ENCODE measurements around the gene IFITM2. TPM values are rescaled to one million over a fixed set of nuclear protein-coding genes. Genes with fewer than 3 reads are reported as not detected.

Gene IFITM2
- total and polyA plus RNA-seq, 2 of the 13 experiments (the other 11 are each of a cell fraction or from before 2014, with no cell fraction given) = 13.8 to 267 TPM

DNA sequence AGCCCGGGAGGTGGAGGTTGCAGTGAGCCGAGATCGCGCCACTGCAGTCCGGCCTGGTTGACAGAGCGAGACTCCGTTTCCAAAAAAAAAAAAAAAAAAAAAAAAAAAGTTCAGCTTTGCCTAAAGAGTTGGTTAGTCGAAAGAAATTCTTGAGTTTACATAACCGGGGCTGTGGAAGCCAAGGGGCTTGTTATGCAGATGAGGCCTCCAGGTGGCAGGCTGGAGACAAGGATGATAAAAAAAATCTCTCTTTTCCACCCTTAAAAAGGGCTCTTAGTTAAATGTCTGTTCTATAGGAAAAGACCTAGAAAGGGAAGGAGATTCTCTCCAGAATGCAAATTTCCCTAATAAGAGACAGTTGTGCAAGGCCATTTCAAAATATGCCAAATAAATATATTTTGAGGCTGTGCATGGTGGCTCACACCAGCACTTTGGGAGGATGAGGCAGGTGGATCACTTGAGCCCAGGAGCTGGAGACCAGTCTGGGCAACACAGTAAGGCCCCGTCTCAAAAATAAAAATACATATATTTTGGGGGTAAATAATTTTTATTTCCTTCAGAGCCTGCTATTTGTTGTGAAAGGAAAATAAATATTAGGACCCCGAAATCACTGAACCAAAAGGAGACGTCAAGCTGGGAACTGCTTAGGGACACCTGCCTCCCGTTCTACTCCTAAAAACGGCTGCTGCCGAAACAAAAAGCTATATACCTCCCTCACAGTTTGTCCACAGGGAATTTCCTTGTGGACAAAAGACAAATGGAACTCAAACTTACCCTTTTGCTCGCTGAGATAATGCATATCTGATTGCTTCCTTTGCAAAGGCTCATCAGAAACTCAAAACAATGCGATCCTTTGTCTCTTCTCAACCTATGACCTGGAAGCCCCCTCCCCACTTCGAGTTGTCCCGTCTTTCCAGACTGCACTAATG, 2.4 kb upstream of the IFITM2 start:
- CTCF ChIA-PET (ENCODE audit: low intra/inter-chr PET ratio, low total read pairs) = interaction anchor here (1.0 kb wide), 1 partner anchor 59 kb away, joined by 4 read pairs; no protein-coding TSS in a partner anchor
- peak; percentile 61 for DNase-seq (ENCODE audit: low spot score)
- Histone ChIP-seq H3K36me3 (replicated peaks in 1 of 2; ENCODE audit: control insufficient read depth in 1 of 2, insufficient read depth in 2 of 2, low read length in 2 of 2) (no peaks in the 10 kb centered on the region), H3K27ac (ENCODE audit: extremely low read length, insufficient read depth, low read length) (no peak overlapping the region), H3K9ac (ENCODE audit: insufficient read depth, low read depth, low read length) (peak overlapping the region; percentile 10; the same call in 1 of the 2 replicates), H2AFZ (ENCODE audit: low read length) (peak overlapping the region; percentile 71), H3K4me1 (ENCODE audit: insufficient read depth, low read length) (peaks cover 61% of the 10 kb centered on the region), H3K9me3 (ENCODE audit: low read length) (no peaks in the 10 kb centered on the region), H3K79me2 (ENCODE audit: insufficient read depth, low read length) (peaks cover 7% of the 10 kb centered on the region), H4K20me1 (ENCODE audit: insufficient read depth, low read length) (no peaks in the 10 kb centered on the region), H3K4me3 (replicated peaks in 1 of 3; ENCODE audit: insufficient read depth in 1 of 3, low read depth in 2 of 3, low read length in 3 of 3) (peak overlapping the region in 1 of 3 experiments; percentile 27; a peak in 2 of 6 replicates), H3K4me2 (ENCODE audit: low read depth, low read length) (peak overlapping the region; percentile 56), H3K27me3 (ENCODE audit: control insufficient read depth in 1 of 2, insufficient read depth in 2 of 2, low read length in 2 of 2) (peaks cover under 1 to 5% of the 10 kb centered on the region in 2 experiments; a peak in 3 of 5 replicates)
- intact Hi-C loops (cut with micrococcal nuclease; ENCODE audit: unreplicated experiment) = loop anchor here (5.0 kb wide), 1 partner anchor 52 kb away; no protein-coding TSS in a partner anchor
- in situ Hi-C loops (cut with HindIII; ENCODE audit: extremely low pct_ligation_motif_present, low pct_unique_long_range_greater_than_20kb) = loop anchor here (5.0 kb wide), 1 partner anchor 62 kb away; the partner anchor contains the start of gene B4GALNT4
- POLR2A ChIA-PET = interaction anchor here (0.9 to 2.9 kb wide), 9 partner anchors 9 to 145 kb away, joined by 3 to 21 read pairs (median 3); partner anchors contain the start of genes PTDSS2 and RIC8A
- BruUV-seq (replicated peaks) = no TSS peak
- WGBS (ENCODE audit: low lambda C conversion rate) = 18% methylated on average over 19 of the region's 19 CpGs
- FAIRE-seq = peak; percentile 32
- no peak for ATAC-seq
- TF ChIP-seq HDAC1 (CRISPR knock-in tag; IDR thresholded peaks at IDR 0.05) (0 out of 2 replicates have a peak, but pooled peaks have one; percentile 24), PRMT3 (CRISPR knock-in tag; IDR thresholded peaks at IDR 0.05; ENCODE audit: borderline replicate concordance, low read depth) (no peak), IKZF4 (CRISPR knock-in tag; IDR thresholded peaks at IDR 0.05; ENCODE audit: borderline replicate concordance, low read depth, not compliant biosample characterization) (no peak), PPARG (CRISPR knock-in tag; conservative IDR thresholded peaks at IDR 0.05) (0 out of 2 replicates have a peak, but pooled peaks have one; percentile 25), MED1 (CRISPR knock-in tag; IDR thresholded peaks at IDR 0.05) (0 out of 2 replicates have a peak, but pooled peaks have one; percentile 25), ZNF362 (CRISPR knock-in tag; IDR thresholded peaks at IDR 0.05; ENCODE audit: borderline replicate concordance) (peak; percentile 51; the same call in 1 of the 2 replicates), SMC3 (IDR thresholded peaks at IDR 0.05; ENCODE audit: low read length) (peak; percentile 85; the same call in 1 of the 2 replicates), USF2 (IDR thresholded peaks at IDR 0.05; ENCODE audit: low read depth, low read length) (no peak), USF2 (CRISPR knock-in tag; IDR thresholded peaks at IDR 0.05; ENCODE audit: borderline replicate concordance) (no peak)
- TF ChIP-seq, protein P1, sequence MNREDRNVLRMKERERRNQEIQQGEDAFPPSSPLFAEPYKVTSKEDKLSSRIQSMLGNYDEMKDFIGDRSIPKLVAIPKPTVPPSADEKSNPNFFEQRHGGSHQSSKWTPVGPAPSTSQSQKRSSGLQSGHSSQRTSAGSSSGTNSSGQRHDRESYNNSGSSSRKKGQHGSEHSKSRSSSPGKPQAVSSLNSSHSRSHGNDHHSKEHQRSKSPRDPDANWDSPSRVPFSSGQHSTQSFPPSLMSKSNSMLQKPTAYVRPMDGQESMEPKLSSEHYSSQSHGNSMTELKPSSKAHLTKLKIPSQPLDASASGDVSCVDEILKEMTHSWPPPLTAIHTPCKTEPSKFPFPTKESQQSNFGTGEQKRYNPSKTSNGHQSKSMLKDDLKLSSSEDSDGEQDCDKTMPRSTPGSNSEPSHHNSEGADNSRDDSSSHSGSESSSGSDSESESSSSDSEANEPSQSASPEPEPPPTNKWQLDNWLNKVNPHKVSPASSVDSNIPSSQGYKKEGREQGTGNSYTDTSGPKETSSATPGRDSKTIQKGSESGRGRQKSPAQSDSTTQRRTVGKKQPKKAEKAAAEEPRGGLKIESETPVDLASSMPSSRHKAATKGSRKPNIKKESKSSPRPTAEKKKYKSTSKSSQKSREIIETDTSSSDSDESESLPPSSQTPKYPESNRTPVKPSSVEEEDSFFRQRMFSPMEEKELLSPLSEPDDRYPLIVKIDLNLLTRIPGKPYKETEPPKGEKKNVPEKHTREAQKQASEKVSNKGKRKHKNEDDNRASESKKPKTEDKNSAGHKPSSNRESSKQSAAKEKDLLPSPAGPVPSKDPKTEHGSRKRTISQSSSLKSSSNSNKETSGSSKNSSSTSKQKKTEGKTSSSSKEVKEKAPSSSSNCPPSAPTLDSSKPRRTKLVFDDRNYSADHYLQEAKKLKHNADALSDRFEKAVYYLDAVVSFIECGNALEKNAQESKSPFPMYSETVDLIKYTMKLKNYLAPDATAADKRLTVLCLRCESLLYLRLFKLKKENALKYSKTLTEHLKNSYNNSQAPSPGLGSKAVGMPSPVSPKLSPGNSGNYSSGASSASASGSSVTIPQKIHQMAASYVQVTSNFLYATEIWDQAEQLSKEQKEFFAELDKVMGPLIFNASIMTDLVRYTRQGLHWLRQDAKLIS (CRISPR knock-in tag; IDR thresholded peaks at IDR 0.05) = no peak

Measured in HepG2 (cell line).